ENCODE results near the gene NUDT16L1. TPM values are rescaled to one million over a fixed set of nuclear protein-coding genes. Genes with fewer than 3 reads are reported as not detected.

The NUDT16L1 gene
- total and polyA plus RNA-seq, 2 donors (not counting 1 experiment from before 2014, with no cell fraction given), result 14.0 to 21.5 TPM

DNA sequence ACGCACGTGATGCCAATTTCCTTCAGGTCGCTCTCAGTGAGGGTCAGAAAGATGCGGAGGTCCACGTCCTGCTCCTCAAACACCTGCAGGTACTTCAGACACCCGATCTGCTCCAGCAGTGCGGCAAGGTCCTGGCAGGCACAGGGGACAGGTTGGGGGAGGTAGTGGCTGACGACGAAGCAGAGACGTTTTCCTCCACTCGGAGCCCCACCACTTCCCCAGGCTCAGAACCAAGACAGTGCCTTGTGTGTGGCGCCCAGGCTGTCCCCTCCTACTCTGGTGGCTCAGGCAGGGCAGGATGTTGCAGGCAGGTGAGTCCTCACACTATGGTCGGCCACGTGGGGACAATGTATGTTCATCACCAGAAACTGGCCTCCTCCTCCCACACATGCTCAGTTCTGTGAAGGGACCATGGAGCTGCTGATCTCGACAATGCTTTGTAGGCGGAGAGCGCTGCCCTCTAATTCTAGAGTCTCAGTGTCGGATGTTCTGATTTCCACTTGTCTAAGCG is 5.7 kb downstream of the NUDT16L1 start:
- Histone ChIP-seq H3K9me3 (ENCODE audit: control insufficient read depth, insufficient read depth, low read depth, low read length) (no peaks in the 10 kb centered on the region), H4K20me1 (ENCODE audit: control insufficient read depth, extremely low read depth, insufficient read depth, low read length) (no peaks in the 10 kb centered on the region), H2AFZ (ENCODE audit: low read length) (no peak overlapping the region), H3K4me3 (replicated peaks in 1 of 4; ENCODE audit: control extremely low read depth in 1 of 4, insufficient read depth in 1 of 4, low read depth in 3 of 4, low read length in 4 of 4) (no peak overlapping the region), H3K27ac (ENCODE audit: insufficient read depth, low read length) (no peak overlapping the region), H3K27me3 (ENCODE audit: control insufficient read depth, insufficient read depth, low read length) (no peaks in the 10 kb centered on the region), H3K4me1 (ENCODE audit: control insufficient read depth, extremely low read depth, insufficient read depth, low read length) (peaks cover 7% of the 10 kb centered on the region), H3K9ac (ENCODE audit: insufficient read depth, low read length) (no peak overlapping the region), H3K79me2 (ENCODE audit: control insufficient read depth, insufficient read depth, low read length) (peaks cover 2% of the 10 kb centered on the region), H3K36me3 (ENCODE audit: control insufficient read depth, insufficient read depth, low read length) (peaks cover 40% of the 10 kb centered on the region), H3K4me2 (ENCODE audit: extremely low read depth, insufficient read depth, low read length) (no peak overlapping the region)
- no peak for TF ChIP-seq CTCF (conservative IDR thresholded peaks at IDR 0.05 in 1 of 2, IDR thresholded peaks at IDR 0.05 in 1 of 2; ENCODE audit: low read depth in 1 of 2, low read length in 2 of 2)
- DNase-seq (ENCODE audit: low read depth in 2 of 2), result no peak

DNA sequence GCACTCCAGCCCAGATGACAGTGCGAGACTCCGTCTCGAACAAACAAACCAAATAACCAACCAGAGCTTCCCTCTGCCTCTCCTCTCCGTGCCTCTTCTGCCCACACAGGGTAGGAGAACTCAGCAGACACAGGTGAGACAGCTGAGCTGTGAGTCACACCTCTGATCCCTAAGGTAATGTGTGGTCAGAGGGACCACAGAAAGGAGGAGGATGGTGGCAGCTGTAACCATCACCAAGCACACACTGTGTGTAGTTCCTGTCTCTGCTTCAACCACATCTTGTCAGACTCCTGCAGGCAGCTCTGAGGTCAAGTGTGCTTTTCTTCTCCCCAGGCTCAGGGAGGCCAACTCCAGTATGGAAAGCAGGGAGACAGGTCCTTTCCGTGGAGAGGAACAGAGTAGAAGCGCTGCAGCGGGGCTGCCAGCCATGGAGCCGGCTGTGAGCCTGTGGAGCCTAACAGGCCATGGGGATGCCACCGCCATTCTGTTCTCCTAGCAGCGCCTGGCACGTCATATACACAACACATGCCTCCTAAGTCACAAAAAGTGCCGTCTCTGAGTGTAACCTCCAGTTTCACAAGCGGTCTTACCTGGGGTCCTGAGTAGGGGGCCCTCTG is 7.1 kb downstream of the NUDT16L1 start:
- no peak overlapping the region for H3K4me2 ChIP-seq (ENCODE audit: extremely low read depth, insufficient read depth, low read length)
- no peaks in the 10 kb centered on the region for H3K4me1 ChIP-seq (ENCODE audit: control insufficient read depth, extremely low read depth, insufficient read depth, low read length)
- TF ChIP-seq CTCF (conservative IDR thresholded peaks at IDR 0.05 in 1 of 2, IDR thresholded peaks at IDR 0.05 in 1 of 2; ENCODE audit: low read depth in 1 of 2, low read length in 2 of 2) (no peak), EZH2 (IDR thresholded peaks at IDR 0.05; ENCODE audit: low read length, missing control alignments) (no peak)
- no peaks in the 10 kb centered on the region for H4K20me1 ChIP-seq (ENCODE audit: control insufficient read depth, extremely low read depth, insufficient read depth, low read length)
- no peak for DNase-seq (ENCODE audit: low read depth in 2 of 2)
- H3K79me2 ChIP-seq (ENCODE audit: control insufficient read depth, insufficient read depth, low read length), result no peaks in the 10 kb centered on the region
- H3K9ac ChIP-seq (ENCODE audit: insufficient read depth, low read length), result no peak overlapping the region
- H3K27me3 ChIP-seq (ENCODE audit: control insufficient read depth, insufficient read depth, low read length), result no peaks in the 10 kb centered on the region
- no peak overlapping the region for H2AFZ ChIP-seq (ENCODE audit: low read length)
- H3K9me3 ChIP-seq (ENCODE audit: control insufficient read depth, insufficient read depth, low read depth, low read length), result no peaks in the 10 kb centered on the region
- H3K4me3 ChIP-seq (replicated peaks in 1 of 4; ENCODE audit: control extremely low read depth in 1 of 4, insufficient read depth in 1 of 4, low read depth in 3 of 4, low read length in 4 of 4), result no peak overlapping the region
- peaks cover 40% of the 10 kb centered on the region for H3K36me3 ChIP-seq (ENCODE audit: control insufficient read depth, insufficient read depth, low read length)
- H3K27ac ChIP-seq (ENCODE audit: insufficient read depth, low read length), result no peak overlapping the region

- Histone ChIP-seq H4K20me1 (ENCODE audit: control insufficient read depth, extremely low read depth, insufficient read depth, low read length) (no peaks in the 10 kb centered on the region), H2AFZ (ENCODE audit: low read length) (no peak overlapping the region), H3K4me2 (ENCODE audit: extremely low read depth, insufficient read depth, low read length) (no peak overlapping the region), H3K27me3 (ENCODE audit: control insufficient read depth, insufficient read depth, low read length) (no peaks in the 10 kb centered on the region), H3K36me3 (ENCODE audit: control insufficient read depth, insufficient read depth, low read length) (peaks cover 37% of the 10 kb centered on the region), H3K9me3 (ENCODE audit: control insufficient read depth, insufficient read depth, low read depth, low read length) (no peaks in the 10 kb centered on the region), H3K4me1 (ENCODE audit: control insufficient read depth, extremely low read depth, insufficient read depth, low read length) (no peaks in the 10 kb centered on the region), H3K27ac (ENCODE audit: insufficient read depth, low read length) (no peak overlapping the region), H3K79me2 (ENCODE audit: control insufficient read depth, insufficient read depth, low read length) (no peaks in the 10 kb centered on the region), H3K9ac (ENCODE audit: insufficient read depth, low read length) (no peak overlapping the region), H3K4me3 (replicated peaks in 1 of 4; ENCODE audit: control extremely low read depth in 1 of 4, insufficient read depth in 1 of 4, low read depth in 3 of 4, low read length in 4 of 4) (no peak overlapping the region)
- TF ChIP-seq EZH2 (IDR thresholded peaks at IDR 0.05; ENCODE audit: low read length, missing control alignments), result no peak
- no peak for TF ChIP-seq CTCF (conservative IDR thresholded peaks at IDR 0.05 in 1 of 2, IDR thresholded peaks at IDR 0.05 in 1 of 2; ENCODE audit: low read depth in 1 of 2, low read length in 2 of 2)
- DNase-seq (ENCODE audit: low read depth in 2 of 2), result no peak
Observed at GRCh38 chr16:4700997-4701743, 7.8 kb downstream of the NUDT16L1 start.

All from fibroblast of lung (primary cell).